Activated T-cell treated with anti-CD3 and anti-CD28 coated beads for 4 hours (primary cell): ENCODE measurements around the gene MICU1.
A peak's percentile ranks its signal among the peaks of the same experiment; 100 is the strongest.
"Not testable (repeated sequence)": the region's sequence is repeated elsewhere in the genome, so short reads cannot be mapped to it uniquely, and the experiment has no call there.

Experiments
- DNase-seq: peaks from one replicate; pipeline ENCODE4 v3.0.0-alpha.2; 2020

Gene MICU1

GRCh38 chr10:72625608-72626443 is at the start of gene MICU1:
MICU1 (minus strand) TSS chr10:72626079; CDS start chr10:72566793, 59,286 bp downstream.
- DNase-seq, result peak; percentile 95

DNA sequence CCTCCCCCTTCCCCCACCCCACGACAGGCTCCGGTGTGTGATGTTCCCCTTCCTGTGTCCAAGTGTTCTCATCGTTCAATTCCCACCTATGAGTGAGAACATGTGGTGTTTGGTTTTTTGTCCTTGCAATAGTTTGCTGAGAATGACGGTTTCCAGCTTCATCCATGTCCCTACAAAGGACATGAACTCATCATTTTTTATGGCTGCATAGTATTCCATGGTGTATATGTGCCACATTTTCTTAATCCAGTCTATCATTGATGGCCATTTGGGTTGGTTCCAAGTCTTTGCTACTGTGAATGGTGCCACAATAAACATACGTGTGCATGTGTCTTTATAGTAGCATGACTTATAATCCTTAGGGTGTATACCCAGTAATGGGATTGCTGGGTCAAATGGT is 48.3 kb upstream of the MICU1 start:
- not testable (repeated sequence) for DNase-seq

DNA sequence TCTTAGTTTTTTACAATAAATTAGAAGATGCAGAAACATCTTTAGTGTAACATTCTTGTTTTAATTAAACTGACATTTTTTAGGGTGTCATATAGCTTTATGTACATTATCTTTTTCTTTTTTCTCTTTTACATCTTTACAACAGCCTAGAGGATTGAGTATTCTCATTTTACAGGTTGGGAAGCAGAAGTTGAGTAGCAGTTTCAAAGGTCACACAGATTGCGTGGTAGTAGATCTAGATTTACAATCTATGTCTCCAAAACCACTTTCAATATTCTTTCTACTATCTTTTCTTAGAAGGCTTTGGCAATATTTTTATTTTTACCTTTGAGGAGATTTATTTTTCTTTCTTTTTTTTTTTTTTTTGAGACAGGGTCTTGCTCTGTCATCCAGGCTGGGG is 47.4 kb upstream of the MICU1 start:
- DNase-seq, result no peak

DNA sequence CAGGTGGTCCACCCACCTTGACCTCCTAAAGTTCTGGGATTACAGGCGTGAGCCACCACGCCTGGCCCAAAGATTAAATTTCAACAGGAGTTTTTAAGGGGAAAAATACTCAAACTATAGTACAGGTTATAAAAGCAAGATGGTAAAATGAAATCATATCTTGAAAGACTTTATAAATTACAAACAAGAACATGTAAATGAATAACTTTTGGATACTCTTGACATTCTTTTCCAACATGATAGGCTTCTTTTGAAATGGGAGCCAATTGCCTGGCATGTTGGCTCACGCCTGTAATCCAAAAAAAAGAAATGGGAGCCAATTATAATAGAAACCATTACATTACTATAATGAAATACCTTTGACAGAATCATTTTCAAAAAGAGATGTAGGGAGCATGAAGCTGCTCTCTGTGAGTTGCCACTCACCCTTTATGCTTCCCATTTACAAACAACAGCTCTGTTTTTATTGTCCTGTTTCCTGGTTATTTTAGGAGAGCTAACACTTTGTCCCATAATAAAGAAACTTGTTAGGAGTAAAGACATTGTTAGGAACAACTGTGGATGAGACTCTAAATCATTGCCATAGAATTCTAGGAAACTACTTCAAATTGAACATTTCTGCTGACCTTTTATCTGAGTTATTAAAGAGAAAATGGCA is 41.5 kb upstream of the MICU1 start:
- DNase-seq, result no peak

DNA sequence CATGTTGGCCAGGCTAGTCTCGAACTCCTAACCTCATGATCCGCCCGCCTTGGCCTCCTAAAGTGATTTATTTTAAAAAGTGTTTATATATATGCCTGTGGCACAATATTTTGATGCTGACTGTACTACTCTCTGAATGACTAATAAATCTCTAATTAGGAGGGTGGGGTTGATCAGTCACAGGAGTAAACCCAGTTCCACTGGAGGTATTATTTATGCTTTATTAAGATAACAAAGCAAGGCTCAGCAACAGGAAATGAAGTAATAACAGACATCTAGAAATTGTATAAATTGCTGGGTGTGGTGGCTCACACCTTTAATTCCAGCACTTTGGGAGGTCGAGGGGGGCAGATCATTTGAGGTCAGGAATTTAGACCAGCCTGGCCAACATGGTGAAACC is 40.0 kb upstream of the MICU1 start:
- no peak for DNase-seq

GRCh38 chr10:72663971-72664370 is 38.1 kb upstream of the MICU1 start:
- DNase-seq, result no peak

- DNase-seq, result no peak
Observed at GRCh38 chr10:72661431-72661830, 35.6 kb upstream of the MICU1 start.

GRCh38 chr10:72660220-72660619 is 34.3 kb upstream of the MICU1 start:
- no peak for DNase-seq

- no peak for DNase-seq
Observed at GRCh38 chr10:72659694-72660093, 33.8 kb upstream of the MICU1 start.

- DNase-seq, result no peak
Observed at GRCh38 chr10:72658696-72659400, 33.0 kb upstream of the MICU1 start.

- no peak for DNase-seq
Observed at GRCh38 chr10:72654720-72655119, 28.8 kb upstream of the MICU1 start.

DNA sequence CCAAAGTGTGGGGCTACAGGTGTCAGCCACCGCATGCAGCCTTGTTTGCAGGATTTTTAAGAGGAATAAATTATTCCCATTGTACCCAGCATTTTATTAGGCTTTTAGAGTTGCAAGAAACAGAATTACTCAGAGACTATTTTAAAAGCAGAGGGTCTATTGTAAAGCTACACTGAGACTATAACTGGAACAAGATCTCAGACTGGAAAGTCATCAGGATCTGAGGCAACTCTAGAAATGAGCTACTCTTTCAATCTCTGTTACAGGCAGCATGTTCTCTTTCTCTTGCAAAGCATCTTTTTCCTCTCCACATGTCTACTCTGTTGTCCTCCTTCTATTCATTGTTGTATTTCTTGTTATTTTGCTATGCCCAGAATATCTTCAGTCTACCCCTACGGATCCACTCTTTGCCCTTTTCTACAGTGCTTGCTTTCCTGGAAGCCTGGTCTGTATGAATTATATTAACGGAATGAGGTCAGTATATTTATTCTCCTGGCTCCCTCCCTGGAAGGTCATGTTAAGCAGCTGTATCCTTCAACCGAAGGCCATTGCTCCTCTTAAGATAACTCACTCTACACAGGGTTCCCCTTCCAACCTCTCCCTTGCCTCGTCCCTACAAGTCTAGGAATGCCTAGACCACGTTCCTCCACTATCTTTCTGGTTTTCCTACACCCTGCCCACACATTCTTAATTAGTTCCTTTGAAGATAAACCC is 27.7 kb upstream of the MICU1 start:
- DNase-seq, result no peak

DNA sequence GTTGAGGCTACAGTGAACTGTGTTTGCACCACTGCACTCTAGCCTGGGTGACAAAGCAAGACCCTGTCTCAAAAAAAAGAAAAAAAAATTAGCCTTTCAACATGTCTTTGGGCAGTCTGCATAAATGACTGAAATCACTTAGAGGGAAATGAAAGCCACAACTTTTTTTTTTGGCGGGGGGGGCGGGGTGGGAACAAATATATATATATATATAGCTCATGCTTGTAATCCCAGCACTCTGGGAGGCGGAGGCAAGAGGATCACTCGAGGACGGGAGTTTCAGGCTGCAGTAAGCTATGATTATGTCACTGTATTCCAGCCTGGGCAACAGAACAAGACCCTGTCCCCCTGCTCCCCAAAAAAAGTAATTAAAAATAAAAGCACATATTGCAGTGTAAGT is 23.4 kb upstream of the MICU1 start:
- DNase-seq, result no peak

- no peak for DNase-seq
Observed at GRCh38 chr10:72648301-72648700, 22.4 kb upstream of the MICU1 start.

DNA sequence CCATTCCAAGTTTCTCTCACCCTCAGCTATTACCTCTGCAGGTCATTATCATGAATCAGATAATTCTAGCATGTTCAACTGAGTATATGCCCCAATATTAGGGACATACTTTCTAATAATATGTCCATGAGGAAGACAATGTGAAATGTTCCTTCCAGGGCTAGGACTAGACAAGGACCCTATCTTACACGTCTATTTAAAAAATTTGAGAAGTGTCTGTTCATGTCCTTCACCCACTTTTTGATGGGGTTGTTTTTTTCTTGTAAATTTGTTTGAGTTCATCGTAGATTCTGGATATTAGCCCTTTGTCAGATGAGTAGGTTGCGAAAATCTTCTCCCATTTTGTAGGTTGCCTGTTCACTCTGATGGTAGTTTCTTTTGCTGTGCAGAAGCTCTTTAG is 21.1 kb upstream of the MICU1 start:
- not testable (repeated sequence) for DNase-seq

GRCh38 chr10:72645263-72645858 is 19.5 kb upstream of the MICU1 start:
- DNase-seq, result no peak

- no peak for DNase-seq
Observed at GRCh38 chr10:72642318-72642717, 16.4 kb upstream of the MICU1 start.

DNA sequence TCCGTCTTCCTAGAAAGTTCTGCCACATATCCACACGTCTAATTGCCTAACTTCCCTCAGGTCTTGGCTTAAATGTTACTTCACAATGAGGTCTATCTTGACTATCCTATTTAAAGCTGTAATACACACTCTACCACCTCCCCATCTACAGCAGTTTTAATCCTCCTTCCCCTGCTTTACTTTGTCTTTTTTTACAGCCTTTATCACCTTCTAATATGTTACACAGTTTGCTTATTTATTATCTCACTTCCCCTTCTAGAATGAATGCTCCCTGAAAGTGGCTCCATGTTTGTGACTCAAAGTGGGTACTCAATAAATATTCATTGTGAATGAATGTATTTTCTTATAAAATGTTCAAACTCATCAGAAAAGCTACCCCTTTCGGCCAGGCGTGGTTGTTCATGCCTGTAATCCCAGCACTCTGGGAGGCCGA is 13.6 kb upstream of the MICU1 start:
- no peak for DNase-seq

DNA sequence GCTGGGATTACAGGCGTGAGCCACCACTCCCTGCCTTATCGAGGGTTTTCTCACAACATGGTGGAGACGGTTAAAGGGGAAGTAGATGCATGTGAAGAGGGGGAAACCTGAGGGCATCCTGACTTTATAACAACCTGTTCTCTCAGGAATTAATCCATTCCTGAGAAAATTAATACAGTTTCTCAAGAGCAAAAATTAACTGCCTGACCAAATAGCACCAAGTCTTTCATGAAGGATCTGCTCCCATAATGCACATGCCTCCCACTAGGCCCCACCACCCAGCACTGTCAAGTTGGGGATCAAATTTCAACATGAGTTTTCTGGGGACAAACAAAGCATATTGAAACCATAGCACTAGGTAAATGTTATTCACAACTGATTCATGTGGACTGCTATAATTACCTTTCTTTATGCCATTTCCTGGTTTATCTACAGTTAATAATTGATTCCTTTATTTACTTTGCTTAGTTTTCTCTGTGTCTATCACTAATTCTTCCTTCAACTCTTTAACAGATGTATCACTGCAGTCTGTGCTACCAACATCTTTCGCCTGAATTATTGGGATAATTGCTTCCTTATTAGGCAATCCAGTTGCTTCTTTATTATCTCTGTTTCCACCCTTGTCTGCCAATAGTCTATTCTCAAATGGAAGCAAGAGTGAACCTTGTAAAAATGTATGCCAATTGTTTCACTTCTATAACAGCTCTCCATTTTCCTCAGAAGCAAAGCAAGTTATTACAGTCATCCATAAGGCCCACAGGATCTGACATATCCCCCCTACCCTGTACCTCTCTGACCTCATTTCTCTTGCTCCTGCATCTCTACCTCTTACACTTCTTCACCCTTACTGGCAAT is 12.9 kb upstream of the MICU1 start:
- DNase-seq, result no peak

DNA sequence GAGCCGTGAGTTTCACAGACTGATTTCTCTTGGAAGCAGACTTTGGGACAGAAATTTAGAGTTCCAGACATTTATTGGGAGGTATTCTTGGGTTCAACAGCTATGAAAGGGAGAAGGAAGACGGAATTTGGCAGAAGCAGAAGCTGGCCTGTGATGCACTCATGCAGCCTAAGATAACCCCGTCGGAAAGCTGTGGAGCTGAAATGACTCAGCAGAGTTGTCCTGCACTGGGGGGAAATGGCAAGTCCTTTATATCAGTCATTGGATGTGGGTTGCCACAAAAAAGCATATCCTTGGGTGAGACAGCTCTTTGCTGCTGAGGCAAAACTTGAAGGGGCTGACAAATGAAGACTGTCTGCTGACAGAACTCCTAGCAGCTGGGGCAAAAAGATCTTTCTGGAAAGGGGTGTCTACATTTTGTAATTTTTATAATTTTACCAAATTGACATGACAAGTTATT is 11.5 kb upstream of the MICU1 start:
- DNase-seq, result no peak

- DNase-seq, result no peak
Observed at GRCh38 chr10:72630144-72630543, 4.3 kb upstream of the MICU1 start.

DNA sequence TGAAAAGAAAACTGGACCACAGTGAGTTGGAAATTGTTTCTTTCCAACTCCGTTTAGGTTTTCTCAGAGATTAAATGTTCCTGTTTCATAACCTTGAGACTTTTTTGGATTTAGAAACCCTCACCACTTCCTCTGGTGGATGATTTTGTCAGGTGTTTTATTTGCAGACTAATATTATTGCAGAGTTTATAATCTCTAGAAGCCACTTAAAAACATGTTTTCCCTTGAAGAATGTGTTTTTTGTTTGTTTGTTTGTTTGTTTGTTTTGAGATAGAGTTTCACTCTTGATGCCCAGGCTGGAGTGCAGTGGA is 520 bp upstream of the MICU1 start:
- no peak for DNase-seq
